SU-DHL-6 (cell line): ENCODE results near the gene SOD3.

Source experiments
- H2AFZ ChIP-seq: fragments of 200-600 bp; sonication (generic); 2 replicates; pipeline ENCODE4 v1.6.1; 2014; ENCODE audit warnings: low read depth, mild to moderate bottlenecking, moderate library complexity, mixed read lengths, antibody characterized with exemption, low read length; ENCODE audit not compliant: severe bottlenecking
- H3F3A ChIP-seq: fragments of 200-600 bp; shearing (Covaris generic); 2 replicates; pipeline ENCODE4 v1.6.0; 2016; ENCODE audit warnings: antibody characterized with exemption, mild to moderate bottlenecking; ENCODE audit not compliant: insufficient read depth
- H3K27ac ChIP-seq: fragments of 200-600 bp; sonication (generic); 2 replicates; pipeline ENCODE4 v1.5.1; 2016; ENCODE audit warnings: low read depth, mild to moderate bottlenecking, low read length, moderate library complexity, mixed read lengths
- H3K27me3 ChIP-seq: fragments of 200-600 bp; sonication (generic), shearing (Covaris generic); 2 replicates; pipeline ENCODE4 v1.6.0; 2014; ENCODE audit warnings: mild to moderate bottlenecking, low read length
- H3K36me3 ChIP-seq: fragments of 200-600 bp; sonication (generic); 2 replicates; pipeline ENCODE4 v1.6.1; 2014; ENCODE audit warnings: mild to moderate bottlenecking, low read length, mixed read lengths
- H3K4me2 ChIP-seq: fragments of 300-600, 200-600 bp; shearing (Covaris generic), sonication (generic); 2 replicates; pipeline ENCODE4 v1.6.0; 2014; ENCODE audit warnings: low read length, low read depth, mild to moderate bottlenecking; ENCODE audit not compliant: poor library complexity, severe bottlenecking
- H3K4me3 ChIP-seq: fragments of 200-600 bp; sonication (generic); 2 replicates; pipeline ENCODE4 v1.5.1; 2014; ENCODE audit warnings: antibody characterized with exemption, low read length, mild to moderate bottlenecking, mixed read lengths; ENCODE audit not compliant: insufficient read depth, poor library complexity, severe bottlenecking
- H3K79me2 ChIP-seq: fragments of 200-600 bp; sonication (generic); 2 replicates; pipeline ENCODE4 v1.6.1; 2014; ENCODE audit warnings: mild to moderate bottlenecking, low read length, moderate library complexity; ENCODE audit not compliant: insufficient read depth
- H3K9ac ChIP-seq: fragments of 200-600 bp; sonication (generic); 2 replicates; pipeline ENCODE4 v1.7.0; 2014; ENCODE audit warnings: mild to moderate bottlenecking, low read length
- H3K9me2 ChIP-seq: fragments of 200-600 bp; sonication (generic); replicated peaks from 2 replicates; pipeline ENCODE4 v1.6.1; 2014; ENCODE audit warnings: low read length; ENCODE audit not compliant: insufficient read depth
- H3K9me3 ChIP-seq: fragments of 200-600 bp; sonication (generic); 2 replicates; pipeline ENCODE4 v1.6.1; 2014; ENCODE audit warnings: low read length, mixed read lengths; ENCODE audit not compliant: insufficient read depth
- H4K20me1 ChIP-seq: fragments of 200-600 bp; sonication (generic); 2 replicates; pipeline ENCODE4 v1.6.1; 2014; ENCODE audit warnings: low read depth, mild to moderate bottlenecking, antibody characterized with exemption, low read length, moderate library complexity, mixed read lengths
- EZH2phosphoT487 ChIP-seq: fragments of 200-600 bp; sonication (generic), shearing (Covaris generic); conservative IDR thresholded peaks from 2 replicates; pipeline ENCODE4 v1.6.1; 2018; ENCODE audit warnings: mild to moderate bottlenecking, antibody characterized with exemption, low read length, moderate library complexity, mixed read lengths
- TF ChIP-seq, protein P1 (sequence below): fragments of 200-600 bp; sonication (generic); IDR thresholded peaks from one replicate; pipeline ENCODE4 v1.5.1; 2017; ENCODE audit warnings: antibody characterized with exemption, mild to moderate bottlenecking, low read length, moderate library complexity; ENCODE audit not compliant: insufficient read depth, poor library complexity, severe bottlenecking

Gene SOD3

DNA sequence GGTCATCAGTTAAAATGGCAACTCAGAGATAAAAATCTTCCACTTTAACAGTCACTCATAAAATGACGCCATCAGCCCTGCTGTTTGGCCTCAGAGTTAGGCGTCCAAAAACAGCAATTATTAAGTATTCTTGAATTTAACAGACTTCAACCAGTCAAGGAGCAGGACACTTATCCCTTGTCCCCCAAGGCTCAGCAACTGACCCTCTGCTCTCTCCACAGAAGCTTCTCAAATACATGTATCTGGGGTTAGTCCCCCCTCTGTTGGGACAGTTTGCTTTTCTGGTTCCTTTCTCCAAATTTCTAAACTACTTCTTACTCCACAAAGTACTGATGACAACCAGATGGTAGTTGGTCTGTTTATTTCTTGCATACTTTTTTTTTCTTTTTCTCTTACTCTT, 54.4 kb downstream of the SOD3 start:
- H3K4me3 ChIP-seq: no peak overlapping the region
- H3K27ac ChIP-seq: no peak overlapping the region
- H3K79me2 ChIP-seq: no peaks in the 10 kb centered on the region
- no peaks in the 10 kb centered on the region for H3K9me2 ChIP-seq
- no peaks in the 10 kb centered on the region for H3K9me3 ChIP-seq
- H3K36me3 ChIP-seq: no peaks in the 10 kb centered on the region
- H3K9ac ChIP-seq: no peak overlapping the region
- no peak overlapping the region for H3K4me2 ChIP-seq
- H3K27me3 ChIP-seq: no peaks in the 10 kb centered on the region; the same call in 1 of the 2 replicates
- H3F3A ChIP-seq: no peaks in the 10 kb centered on the region
- TF ChIP-seq EZH2phosphoT487: no peak
- TF ChIP-seq, protein P1, sequence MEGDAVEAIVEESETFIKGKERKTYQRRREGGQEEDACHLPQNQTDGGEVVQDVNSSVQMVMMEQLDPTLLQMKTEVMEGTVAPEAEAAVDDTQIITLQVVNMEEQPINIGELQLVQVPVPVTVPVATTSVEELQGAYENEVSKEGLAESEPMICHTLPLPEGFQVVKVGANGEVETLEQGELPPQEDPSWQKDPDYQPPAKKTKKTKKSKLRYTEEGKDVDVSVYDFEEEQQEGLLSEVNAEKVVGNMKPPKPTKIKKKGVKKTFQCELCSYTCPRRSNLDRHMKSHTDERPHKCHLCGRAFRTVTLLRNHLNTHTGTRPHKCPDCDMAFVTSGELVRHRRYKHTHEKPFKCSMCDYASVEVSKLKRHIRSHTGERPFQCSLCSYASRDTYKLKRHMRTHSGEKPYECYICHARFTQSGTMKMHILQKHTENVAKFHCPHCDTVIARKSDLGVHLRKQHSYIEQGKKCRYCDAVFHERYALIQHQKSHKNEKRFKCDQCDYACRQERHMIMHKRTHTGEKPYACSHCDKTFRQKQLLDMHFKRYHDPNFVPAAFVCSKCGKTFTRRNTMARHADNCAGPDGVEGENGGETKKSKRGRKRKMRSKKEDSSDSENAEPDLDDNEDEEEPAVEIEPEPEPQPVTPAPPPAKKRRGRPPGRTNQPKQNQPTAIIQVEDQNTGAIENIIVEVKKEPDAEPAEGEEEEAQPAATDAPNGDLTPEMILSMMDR: no peak
- H2AFZ ChIP-seq: no peak overlapping the region
- no peaks in the 10 kb centered on the region for H4K20me1 ChIP-seq
